Activated T-cell treated with anti-CD3 and anti-CD28 coated beads, Interleukin-2, amount 50 U/mL, for 1 hour (primary cell): ENCODE data around the gene SLC9A2.

Experiments
- DNase-seq: peaks from one replicate; pipeline ENCODE4 v3.0.0-alpha.2; 2020

SLC9A2 gene

GRCh38 chr2:102677244-102678215, 58.2 kb downstream of the SLC9A2 start:
- no peak for DNase-seq

- DNase-seq: no peak
Measured at GRCh38 chr2:102678442-102678841, 59.1 kb downstream of the SLC9A2 start.

- no peak for DNase-seq
Measured at GRCh38 chr2:102686479-102687439, 67.4 kb downstream of the SLC9A2 start.

GRCh38 chr2:102690012-102690411, 70.7 kb downstream of the SLC9A2 start:
- no peak for DNase-seq

- DNase-seq: no peak
Measured at GRCh38 chr2:102696463-102696862, 77.1 kb downstream of the SLC9A2 start.

- DNase-seq: no peak
Measured at GRCh38 chr2:102698369-102699111, 79.2 kb downstream of the SLC9A2 start.

- no peak for DNase-seq
Measured at GRCh38 chr2:102703305-102703704, 84.0 kb downstream of the SLC9A2 start.

GRCh38 chr2:102703748-102704147, 84.4 kb downstream of the SLC9A2 start:
- DNase-seq: no peak

- DNase-seq: no peak
Measured at GRCh38 chr2:102704531-102704930, 85.2 kb downstream of the SLC9A2 start.

GRCh38 chr2:102707796-102708695, 88.7 kb downstream of the SLC9A2 start:
- DNase-seq: no peak

GRCh38 chr2:102708847-102709559, 89.7 kb downstream of the SLC9A2 start:
- no peak for DNase-seq

- DNase-seq: no peak
Measured at GRCh38 chr2:102717308-102718018, 98.1 kb downstream of the SLC9A2 start.

- no peak for DNase-seq
Measured at GRCh38 chr2:102718387-102719316, 99.3 kb downstream of the SLC9A2 start.

GRCh38 chr2:102724016-102724490, 104.7 kb downstream of the SLC9A2 start:
- DNase-seq: no peak

GRCh38 chr2:102724553-102724952, 105.2 kb downstream of the SLC9A2 start:
- DNase-seq: no peak

GRCh38 chr2:102726128-102727087, 107.1 kb downstream of the SLC9A2 start:
- no peak for DNase-seq

GRCh38 chr2:102735416-102736109, 116.2 kb downstream of the SLC9A2 start:
- no peak for DNase-seq
